ENCODE measurements around the gene COLEC12.

DNA sequence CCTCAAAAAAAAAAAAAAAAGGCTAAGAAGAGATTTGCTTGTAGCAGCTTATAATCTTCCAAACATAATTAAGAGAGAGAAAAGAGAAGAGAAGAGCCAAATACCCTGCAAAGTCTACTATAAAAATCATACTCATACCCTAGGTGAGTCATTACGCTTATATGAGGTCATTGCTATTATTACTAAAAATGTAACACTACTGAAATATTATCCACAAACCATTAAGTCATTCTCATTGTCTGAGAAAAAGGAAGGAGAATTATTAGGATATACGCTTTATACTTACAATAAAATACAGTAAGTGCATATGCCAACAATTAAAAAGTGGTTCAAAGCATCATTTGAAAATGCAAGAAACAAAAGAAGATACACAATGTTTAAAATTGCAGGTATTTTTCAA is 66.5 kb downstream of the COLEC12 start:
- TF ChIP-seq, protein P1, sequence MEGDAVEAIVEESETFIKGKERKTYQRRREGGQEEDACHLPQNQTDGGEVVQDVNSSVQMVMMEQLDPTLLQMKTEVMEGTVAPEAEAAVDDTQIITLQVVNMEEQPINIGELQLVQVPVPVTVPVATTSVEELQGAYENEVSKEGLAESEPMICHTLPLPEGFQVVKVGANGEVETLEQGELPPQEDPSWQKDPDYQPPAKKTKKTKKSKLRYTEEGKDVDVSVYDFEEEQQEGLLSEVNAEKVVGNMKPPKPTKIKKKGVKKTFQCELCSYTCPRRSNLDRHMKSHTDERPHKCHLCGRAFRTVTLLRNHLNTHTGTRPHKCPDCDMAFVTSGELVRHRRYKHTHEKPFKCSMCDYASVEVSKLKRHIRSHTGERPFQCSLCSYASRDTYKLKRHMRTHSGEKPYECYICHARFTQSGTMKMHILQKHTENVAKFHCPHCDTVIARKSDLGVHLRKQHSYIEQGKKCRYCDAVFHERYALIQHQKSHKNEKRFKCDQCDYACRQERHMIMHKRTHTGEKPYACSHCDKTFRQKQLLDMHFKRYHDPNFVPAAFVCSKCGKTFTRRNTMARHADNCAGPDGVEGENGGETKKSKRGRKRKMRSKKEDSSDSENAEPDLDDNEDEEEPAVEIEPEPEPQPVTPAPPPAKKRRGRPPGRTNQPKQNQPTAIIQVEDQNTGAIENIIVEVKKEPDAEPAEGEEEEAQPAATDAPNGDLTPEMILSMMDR (IDR thresholded peaks at IDR 0.05), result no peak
- TF ChIP-seq POLR2AphosphoS5 (IDR thresholded peaks at IDR 0.05; ENCODE audit: low read depth, low read length) (no peak), TCF7L2 (IDR thresholded peaks at IDR 0.05; ENCODE audit: low read depth, low read length) (no peak), SIN3A (IDR thresholded peaks at IDR 0.05; ENCODE audit: borderline replicate concordance, insufficient read depth, low read depth, low read length) (no peak), REST (IDR thresholded peaks at IDR 0.05; ENCODE audit: insufficient read depth in 1 of 2, low read depth in 2 of 2, low read length in 1 of 2) (no peak)

Data from Panc1 (cell line).